Osteocyte (in vitro differentiated cells): ENCODE data around the gene TGIF1. TPM values are rescaled to one million over a fixed set of nuclear protein-coding genes. Genes with fewer than 3 reads are reported as not detected.

Experiments
- DNase-seq: peaks from one replicate; pipeline ENCODE4 v3.0.0; 2021; ENCODE audit warnings: mixed read lengths; ENCODE audit not compliant: unreplicated experiment; ENCODE audit errors: extremely low spot score
- H3K27ac Mint-ChIP-seq: one replicate; pipeline ENCODE4 v1.8.0; 2021; ENCODE audit warnings: mild to moderate bottlenecking, mixed read lengths; ENCODE audit not compliant: unreplicated experiment
- H3K27me3 Mint-ChIP-seq: one replicate; pipeline ENCODE4 v1.8.0; 2021; ENCODE audit warnings: mixed read lengths; ENCODE audit not compliant: unreplicated experiment
- H3K36me3 Mint-ChIP-seq: one replicate; pipeline ENCODE4 v1.8.0; 2021; ENCODE audit warnings: mixed read lengths; ENCODE audit not compliant: unreplicated experiment
- H3K4me1 Mint-ChIP-seq: one replicate; pipeline ENCODE4 v1.8.0; 2021; ENCODE audit warnings: mixed read lengths; ENCODE audit not compliant: unreplicated experiment
- H3K4me3 Mint-ChIP-seq: one replicate; pipeline ENCODE4 v1.8.0; 2021; ENCODE audit warnings: mild to moderate bottlenecking, moderate library complexity, mixed read lengths; ENCODE audit not compliant: unreplicated experiment
- H3K9me3 Mint-ChIP-seq: one replicate; pipeline ENCODE4 v1.8.0; 2021; ENCODE audit warnings: mixed read lengths; ENCODE audit not compliant: unreplicated experiment
- total RNA-seq: library from RNA; stranded (reverse); gene quantifications from 2 replicates; pipeline ENCODE4 v1.2.1, GENCODE V29; 2021
- TF ChIP-seq, protein P1 (sequence below): fragments of 200-600 bp; sonication (generic); IDR thresholded peaks from 2 replicates; pipeline ENCODE4 v1.5.0; 2021; ENCODE audit warnings: antibody characterized with exemption, mild to moderate bottlenecking, moderate library complexity

Gene TGIF1
- total RNA-seq, 1 donor from 2014 or later, result 83.0 TPM

DNA sequence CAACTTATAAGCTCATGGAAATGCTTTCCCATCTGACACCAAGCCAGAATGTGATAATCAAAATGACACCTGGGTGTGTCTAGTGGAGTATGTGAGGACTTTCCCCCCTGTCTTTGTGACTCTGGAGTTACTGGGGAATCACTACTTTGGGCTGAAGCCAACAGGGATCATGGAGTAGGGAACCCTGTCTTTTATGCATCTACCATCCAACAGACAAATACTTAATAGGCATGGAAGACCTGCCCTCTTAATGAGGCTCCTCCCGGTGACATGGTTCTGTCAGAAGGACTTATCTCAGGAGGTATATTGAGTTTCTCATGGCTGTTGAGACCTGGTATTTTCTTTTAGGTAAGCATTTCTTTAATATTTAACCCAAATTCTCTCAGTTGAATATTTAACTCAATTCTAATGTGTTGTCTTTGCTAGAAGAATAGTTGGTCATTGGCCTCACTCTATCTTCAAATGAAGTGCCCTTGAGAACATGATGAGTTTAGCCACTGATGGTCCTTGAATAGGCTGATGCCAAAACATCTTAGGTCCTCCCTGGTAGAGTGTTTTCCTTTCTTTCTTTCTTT, 42.1 kb downstream of the TGIF1 start:
- TF ChIP-seq, protein P1, sequence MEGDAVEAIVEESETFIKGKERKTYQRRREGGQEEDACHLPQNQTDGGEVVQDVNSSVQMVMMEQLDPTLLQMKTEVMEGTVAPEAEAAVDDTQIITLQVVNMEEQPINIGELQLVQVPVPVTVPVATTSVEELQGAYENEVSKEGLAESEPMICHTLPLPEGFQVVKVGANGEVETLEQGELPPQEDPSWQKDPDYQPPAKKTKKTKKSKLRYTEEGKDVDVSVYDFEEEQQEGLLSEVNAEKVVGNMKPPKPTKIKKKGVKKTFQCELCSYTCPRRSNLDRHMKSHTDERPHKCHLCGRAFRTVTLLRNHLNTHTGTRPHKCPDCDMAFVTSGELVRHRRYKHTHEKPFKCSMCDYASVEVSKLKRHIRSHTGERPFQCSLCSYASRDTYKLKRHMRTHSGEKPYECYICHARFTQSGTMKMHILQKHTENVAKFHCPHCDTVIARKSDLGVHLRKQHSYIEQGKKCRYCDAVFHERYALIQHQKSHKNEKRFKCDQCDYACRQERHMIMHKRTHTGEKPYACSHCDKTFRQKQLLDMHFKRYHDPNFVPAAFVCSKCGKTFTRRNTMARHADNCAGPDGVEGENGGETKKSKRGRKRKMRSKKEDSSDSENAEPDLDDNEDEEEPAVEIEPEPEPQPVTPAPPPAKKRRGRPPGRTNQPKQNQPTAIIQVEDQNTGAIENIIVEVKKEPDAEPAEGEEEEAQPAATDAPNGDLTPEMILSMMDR, result no peak
- Mint-ChIP-seq H3K36me3 (no peaks in the 10 kb centered on the region), H3K4me1 (peaks cover 6% of the 10 kb centered on the region), H3K27me3 (no peaks in the 10 kb centered on the region), H3K4me3 (no peak overlapping the region), H3K9me3 (no peaks in the 10 kb centered on the region), H3K27ac (no peak overlapping the region)
- DNase-seq, result no peak

DNA sequence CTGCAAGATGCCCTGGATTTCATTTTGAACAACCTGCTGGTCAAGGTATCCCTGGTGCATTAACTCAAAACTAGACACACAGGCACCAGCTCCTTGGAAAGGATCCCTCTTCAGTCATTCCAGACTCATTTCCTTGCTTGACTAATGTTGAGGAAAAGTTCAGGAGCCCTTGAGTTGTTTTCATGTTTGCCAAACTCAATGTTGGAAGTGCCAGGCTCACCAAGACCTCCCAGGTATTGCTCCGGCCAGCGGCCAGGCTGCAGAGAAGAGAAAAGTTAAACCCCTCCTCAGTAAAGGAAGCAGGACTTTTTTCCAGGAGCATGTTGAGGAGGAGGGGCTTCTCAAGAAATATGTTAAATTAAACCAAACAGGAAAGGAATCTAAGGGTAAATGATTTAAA, 42.7 kb downstream of the TGIF1 start:
- TF ChIP-seq, protein P1, result no peak
- H3K4me1 Mint-ChIP-seq, result peaks cover 6% of the 10 kb centered on the region
- no peak overlapping the region for H3K27ac Mint-ChIP-seq
- H3K36me3 Mint-ChIP-seq, result no peaks in the 10 kb centered on the region
- H3K27me3 Mint-ChIP-seq, result no peaks in the 10 kb centered on the region
- H3K9me3 Mint-ChIP-seq, result no peaks in the 10 kb centered on the region
- DNase-seq, result no peak
- H3K4me3 Mint-ChIP-seq, result no peak overlapping the region

DNA sequence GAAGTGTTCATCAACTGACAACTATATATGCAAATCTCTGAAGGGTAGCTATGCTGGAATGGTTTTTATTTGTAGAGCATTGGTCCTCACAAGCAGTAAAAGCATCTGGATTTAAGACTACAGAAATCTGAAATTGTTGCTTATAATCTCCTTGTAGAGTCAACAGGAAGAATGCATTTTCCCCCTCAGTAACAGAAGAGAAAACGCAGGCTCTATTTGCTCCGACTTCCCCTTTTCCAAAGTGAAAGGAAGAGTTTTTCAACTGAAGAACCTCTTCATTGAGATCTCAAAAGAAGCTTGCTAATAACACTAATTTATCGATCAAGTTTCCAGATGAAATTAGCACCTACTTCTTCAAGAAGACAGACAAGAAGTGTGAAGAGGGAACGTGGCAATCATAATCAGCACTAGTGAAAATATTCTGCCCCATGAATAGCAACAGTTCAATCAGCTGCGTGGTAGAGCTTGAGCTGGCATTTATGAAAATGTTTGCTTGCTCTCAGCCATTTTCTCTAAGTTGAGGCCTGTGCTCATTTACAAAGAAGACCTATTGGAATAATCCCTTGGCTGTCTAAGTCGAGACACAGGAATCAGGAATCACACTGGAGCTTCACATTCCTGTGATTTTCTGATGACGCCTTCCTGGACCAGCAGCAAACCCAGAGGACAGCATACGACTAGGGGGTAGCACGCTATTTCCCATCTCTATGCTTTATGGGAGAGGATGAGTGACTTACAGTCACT, 43.7 kb downstream of the TGIF1 start:
- Mint-ChIP-seq H3K4me1 (peaks cover 8% of the 10 kb centered on the region), H3K9me3 (no peaks in the 10 kb centered on the region), H3K27me3 (no peaks in the 10 kb centered on the region), H3K4me3 (no peak overlapping the region), H3K27ac (no peak overlapping the region), H3K36me3 (no peaks in the 10 kb centered on the region)
- TF ChIP-seq, protein P1, result no peak
- DNase-seq, result no peak

DNA sequence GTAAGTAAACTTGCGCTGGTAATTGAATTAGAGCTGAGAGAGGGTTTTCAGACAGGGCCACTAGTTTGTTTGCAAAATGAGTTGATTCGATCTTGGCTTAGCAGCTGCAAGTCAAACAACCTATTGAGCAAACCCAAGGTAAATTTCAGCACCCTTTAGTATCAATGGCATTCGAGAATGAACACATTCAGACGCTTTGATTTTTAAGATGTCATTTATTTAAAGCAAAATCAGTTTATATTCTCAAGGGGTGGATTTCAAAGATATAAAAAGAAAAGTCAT, 44.2 kb downstream of the TGIF1 start:
- Mint-ChIP-seq H3K4me3 (no peak overlapping the region), H3K27ac (no peak overlapping the region), H3K4me1 (peaks cover 10% of the 10 kb centered on the region), H3K27me3 (no peaks in the 10 kb centered on the region), H3K9me3 (no peaks in the 10 kb centered on the region), H3K36me3 (no peaks in the 10 kb centered on the region)
- no peak for DNase-seq
- TF ChIP-seq, protein P1, result no peak

DNA sequence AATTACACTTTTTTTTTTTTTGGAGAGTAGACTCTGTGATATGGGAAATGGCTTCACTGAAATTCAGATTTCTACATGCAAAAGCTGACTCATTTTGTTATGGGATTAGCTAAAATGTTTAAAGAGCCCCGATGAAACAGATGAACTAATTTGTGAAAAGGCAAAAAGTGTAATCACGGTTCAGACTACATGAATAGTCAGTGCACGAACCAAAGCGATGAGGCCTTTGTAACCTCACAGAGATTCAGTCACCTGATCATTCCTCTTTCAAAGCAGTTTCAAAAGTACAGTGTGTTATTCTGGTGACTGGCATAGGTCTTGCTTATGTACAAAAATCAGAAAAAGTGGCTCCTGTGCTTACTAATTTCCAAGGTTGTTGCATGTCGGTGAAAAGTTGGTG, 44.6 kb downstream of the TGIF1 start:
- Mint-ChIP-seq H3K9me3 (no peaks in the 10 kb centered on the region), H3K4me3 (no peak overlapping the region), H3K36me3 (no peaks in the 10 kb centered on the region), H3K27me3 (no peaks in the 10 kb centered on the region), H3K27ac (no peak overlapping the region), H3K4me1 (peaks cover 14% of the 10 kb centered on the region)
- no peak for DNase-seq
- TF ChIP-seq, protein P1, result no peak
